OCI-LY7 (cell line): ENCODE results near the gene LIN9.

Source experiments
- CTCF ChIP-seq: fragments of 200-600 bp; sonication (generic); conservative IDR thresholded peaks from 2 replicates; pipeline ENCODE4 v1.5.1; 2014; ENCODE audit warnings: mild to moderate bottlenecking, antibody characterized with exemption, low read length, moderate library complexity, mixed read lengths
- EZH2phosphoT487 ChIP-seq: fragments of 200-600 bp; sonication (generic); IDR thresholded peaks from 2 replicates; pipeline ENCODE4 v1.6.1; 2018; ENCODE audit warnings: low read depth, borderline replicate concordance, mild to moderate bottlenecking, mixed run types, antibody characterized with exemption, low read length, moderate library complexity, mixed read lengths

DNA sequence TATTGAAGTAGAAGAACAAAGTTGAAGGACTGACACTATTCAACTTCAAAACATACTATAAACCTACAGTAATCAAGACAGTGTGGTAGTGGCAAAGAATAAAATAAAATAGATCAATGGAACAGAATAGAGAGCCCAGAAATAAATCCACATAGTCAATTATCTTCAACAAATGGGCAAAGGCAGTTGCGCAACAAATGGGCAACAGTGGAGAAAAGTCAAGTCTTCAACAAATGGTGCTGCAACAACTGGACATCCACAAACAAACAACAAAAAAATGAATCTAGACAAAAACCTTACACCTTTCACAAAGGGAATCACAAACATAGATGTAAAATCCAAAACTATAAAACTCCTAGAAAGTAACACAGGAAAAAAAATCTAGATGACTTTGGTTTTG is 47.1 kb downstream of the LIN9 start:
- TF ChIP-seq CTCF (no peak), EZH2phosphoT487 (no peak)
